NCI-H345 treated with DMSO at 0.1 percent for 48 hours (cell line): ENCODE data around the gene LONP2.
"Not testable (repeated sequence)": the region's sequence is repeated elsewhere in the genome, so short reads cannot be mapped to it uniquely, and the experiment has no call there.

ENCODE experiments used
- DNase-seq: peaks from one replicate; lab custom pipeline; 2025; ENCODE audit not compliant: unreplicated experiment; lab: John Stamatoyannopoulos, UW

LONP2 gene

DNA sequence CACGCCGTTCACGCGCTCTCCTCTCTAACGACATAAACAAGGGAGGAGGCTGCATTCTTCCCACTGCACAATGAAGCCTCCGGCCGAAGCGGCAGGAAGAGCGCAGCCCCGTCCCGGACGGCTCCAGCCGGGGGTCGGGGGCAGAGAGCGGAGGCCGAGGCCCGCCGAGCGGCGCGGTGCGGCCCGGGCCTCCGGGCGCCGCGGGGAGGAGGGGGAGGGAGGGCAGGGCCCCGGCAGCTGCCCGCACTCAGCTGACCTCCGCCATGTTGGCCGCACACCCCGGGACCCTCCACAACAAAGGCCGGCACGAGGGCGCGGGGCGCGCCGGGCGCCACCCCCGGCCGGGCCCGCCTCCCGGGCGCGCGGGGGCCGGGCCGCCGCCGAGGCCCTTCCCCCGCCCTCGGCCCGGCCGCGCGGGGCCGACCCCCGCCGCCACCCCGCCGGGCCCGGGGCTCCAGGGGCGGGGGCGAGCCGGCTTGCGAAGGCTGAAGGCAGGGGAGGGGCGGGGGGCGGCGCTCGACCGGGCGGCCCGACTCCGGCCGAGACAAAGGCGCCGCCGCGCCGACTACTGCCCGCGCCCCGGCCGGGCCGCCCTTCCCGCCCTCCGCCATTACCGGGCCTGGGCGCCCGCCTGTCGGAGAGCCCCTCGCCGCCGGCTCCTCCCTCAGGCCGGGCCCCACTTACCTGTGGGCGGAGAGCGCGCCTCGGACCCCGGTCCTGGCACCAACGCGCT lies 140.6 kb downstream of the LONP2 start:
- DNase-seq, result no peak

GRCh38 chr16:48385253-48386150 lies 141.4 kb downstream of the LONP2 start, which contains the start of gene SIAH1:
Gene SIAH1 (minus strand): TSS chr16:48385413. CDS start chr16:48362428, 22,985 bp downstream.
- DNase-seq, result peak; percentile 36

DNA sequence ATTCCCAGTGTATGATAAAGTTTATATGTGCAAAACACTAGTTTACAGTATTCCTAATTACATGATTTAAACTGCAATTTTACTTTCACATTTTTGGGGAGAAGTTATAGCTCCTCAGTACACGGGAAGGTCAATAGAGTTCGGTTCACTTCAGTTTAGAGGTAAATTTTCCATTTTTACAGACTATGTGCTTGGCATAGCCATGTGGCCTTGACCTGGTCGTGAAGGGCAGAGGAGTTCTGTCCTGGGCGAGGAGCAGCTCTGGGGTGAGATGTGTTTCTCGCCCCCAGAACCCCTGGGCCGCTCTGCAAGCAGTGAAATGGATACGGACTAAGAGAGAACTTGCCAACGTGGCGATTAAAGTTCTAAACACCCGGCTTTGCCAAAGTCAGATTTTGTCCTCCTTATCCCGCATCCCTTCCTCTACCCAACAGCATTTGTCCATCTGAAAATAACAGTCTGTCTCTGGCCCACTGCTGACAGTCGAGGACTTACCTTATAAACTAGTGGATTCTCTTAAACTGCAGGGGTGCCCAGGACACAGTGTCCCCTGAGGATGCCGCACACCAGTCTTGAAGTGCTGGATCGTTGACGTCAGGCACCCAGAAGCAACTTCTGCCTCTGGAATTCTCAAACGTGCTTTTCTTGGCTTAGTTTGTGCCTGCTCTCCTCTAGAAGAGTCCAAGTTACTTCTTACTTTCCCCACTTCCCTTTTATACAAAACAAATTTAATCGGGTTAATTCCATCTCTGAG lies 142.6 kb downstream of the LONP2 start:
- no peak for DNase-seq

DNA sequence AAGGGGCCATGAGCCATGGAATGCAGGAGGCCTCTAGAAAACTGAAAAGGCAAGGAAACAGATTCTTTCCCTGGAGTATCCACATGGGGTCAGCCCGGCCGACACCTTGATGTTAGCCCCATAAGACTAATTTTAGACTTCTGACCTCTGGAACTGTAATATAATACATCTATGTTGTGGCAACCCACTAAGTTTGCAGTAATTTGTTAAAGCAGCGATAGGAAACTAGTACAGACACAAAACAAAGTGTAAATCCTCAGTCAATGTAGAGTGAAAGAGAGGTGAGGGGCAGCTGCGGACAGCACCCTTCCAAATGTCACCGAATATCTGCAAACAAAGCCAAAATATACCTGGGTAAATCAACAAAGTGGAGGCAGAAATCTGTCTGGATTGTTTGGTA lies 148.3 kb downstream of the LONP2 start:
- DNase-seq, result no peak

DNA sequence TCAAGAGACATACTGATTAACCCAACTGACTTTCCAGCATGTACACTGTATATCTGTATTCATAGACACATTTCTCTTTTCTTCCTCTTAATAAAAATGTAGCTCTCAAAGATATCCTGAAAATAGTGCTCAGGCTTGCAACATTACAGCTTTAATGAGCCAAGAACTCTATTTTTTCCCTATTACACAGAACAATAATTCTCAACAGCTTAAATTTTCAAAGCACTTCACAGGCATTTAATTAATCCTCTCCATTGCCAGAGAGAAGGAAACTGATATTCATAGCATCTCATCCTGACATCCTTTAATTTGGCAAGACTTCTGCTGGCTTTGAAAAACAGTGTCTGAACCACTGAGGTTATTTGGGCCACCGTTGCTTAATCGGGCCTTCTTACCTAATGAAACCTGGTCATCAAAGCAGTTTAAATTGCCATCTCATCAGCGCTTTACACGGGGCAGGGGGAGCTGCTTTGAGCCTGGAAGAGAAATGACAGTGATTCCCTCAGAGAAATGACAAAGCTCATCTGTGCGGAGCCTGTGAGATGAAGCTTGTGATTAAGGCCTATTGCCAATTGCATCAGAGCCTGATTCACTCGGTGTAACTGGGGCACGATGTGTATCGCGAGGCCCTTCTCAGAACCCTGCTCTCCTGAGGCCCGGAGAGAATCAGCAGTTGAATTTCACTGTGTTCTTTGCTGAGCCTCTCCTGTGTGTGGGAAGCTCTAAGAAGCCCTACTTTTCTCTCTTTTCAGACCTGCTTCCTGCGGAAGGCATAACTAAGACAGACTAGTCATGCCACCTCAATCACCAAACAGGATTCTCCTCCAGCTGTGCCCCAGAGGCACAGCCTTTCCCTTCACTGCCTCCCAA lies 149.6 kb downstream of the LONP2 start:
- DNase-seq, result no peak

- DNase-seq, result no peak
These were observed 150.2 kb downstream of the LONP2 start for GRCh38 chr16:48394355-48394703.

DNA sequence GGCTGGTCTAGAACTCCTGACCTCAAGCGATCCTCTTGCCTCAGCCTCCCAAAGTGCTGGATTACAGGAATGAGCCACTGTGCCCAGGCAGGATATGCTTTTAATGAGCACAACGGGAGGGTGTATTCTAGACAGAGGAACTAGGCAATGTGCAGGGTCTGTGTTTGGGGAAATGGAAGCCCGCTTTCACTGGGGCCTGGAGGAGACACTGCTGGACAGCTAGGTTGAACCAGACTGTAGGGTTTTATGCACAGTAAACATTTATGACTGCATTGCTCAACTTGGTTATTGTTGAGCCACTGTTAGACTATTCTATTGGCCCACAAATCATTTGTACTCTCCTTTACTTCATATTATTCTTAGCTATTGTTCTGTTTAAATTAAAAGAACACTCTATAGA lies 151.3 kb downstream of the LONP2 start:
- no peak for DNase-seq

- not testable (repeated sequence) for DNase-seq
These were observed 158.4 kb downstream of the LONP2 start for GRCh38 chr16:48402547-48402946.

DNA sequence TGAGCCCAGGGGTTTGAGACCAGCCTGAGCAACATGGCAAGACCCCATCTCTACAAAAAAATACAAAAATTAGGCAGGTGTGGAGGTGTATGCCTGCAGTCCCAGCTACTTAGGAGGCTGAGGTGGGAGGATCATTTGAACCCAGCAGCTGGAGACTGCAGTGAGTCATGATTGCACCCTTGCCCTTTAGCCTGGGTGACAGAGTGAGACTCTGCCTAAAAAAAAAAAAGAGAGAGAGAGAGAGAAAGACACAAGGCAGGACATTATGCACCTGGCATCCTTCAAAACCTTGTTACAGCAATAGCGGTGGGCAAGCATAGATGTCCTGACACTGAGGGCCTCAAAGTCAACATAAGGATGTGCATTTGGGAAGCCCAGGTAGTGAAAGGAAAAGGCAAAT lies 161.1 kb downstream of the LONP2 start:
- DNase-seq, result no peak

DNA sequence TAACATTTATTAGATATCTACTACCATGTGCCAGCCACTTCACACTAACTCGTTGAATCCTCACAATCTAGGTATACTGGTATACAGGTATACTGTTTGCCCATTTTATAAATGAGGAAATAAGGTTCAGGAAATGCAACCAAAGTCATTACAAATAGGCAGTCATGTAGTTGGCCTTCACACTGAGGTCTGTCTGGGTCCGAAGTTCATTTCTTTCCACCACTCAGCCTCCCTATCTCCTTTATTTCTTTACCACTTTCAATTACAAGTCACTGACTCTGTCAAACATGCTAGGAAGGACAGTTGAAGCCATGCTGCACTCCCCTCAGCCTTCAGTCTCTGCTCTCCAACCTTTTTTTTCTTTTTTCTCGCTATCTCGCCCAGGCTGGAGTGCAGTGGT lies 161.8 kb downstream of the LONP2 start:
- no peak for DNase-seq
